ENCODE measurements around the gene SLC1A7. TPM values are rescaled to one million over a fixed set of nuclear protein-coding genes. Genes with fewer than 3 reads are reported as not detected.

SLC1A7 gene
- polyA plus RNA-seq, 1 donor (not counting 4 experiments of a cell fraction or from before 2014, with no cell fraction given): not detected

DNA sequence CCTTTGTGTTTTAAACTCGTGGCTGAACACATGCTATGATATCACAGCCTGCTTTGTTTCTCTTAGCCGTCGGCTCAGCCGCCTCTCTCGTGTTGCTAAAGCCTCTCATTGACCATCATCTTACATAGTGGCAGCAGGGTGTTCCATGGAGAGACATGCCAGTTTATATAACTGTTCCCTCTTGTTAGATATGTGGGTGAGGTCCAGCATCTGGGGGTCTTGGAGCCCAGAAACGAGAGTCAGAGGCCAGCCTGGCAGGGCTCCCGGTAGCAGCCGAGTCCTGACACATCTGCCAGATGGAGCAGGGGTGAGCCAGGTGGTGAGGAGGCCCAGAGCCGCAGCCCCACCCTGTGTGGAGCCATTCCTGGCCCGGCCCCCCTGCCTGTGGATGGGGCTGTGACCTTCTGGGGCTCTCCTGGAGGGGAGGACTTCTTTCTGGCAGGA is 68.5 kb downstream of the SLC1A7 start:
- Histone ChIP-seq H3K27me3 (ENCODE audit: control insufficient read depth, extremely low read depth, insufficient read depth, low read length) (peaks cover 5% of the 10 kb centered on the region), H3K79me2 (ENCODE audit: control insufficient read depth, insufficient read depth, low read length) (no peaks in the 10 kb centered on the region), H3K9me3 (ENCODE audit: control insufficient read depth, low read depth, low read length) (no peaks in the 10 kb centered on the region), H3K9me1 (ENCODE audit: control insufficient read depth, extremely low read depth, insufficient read depth, low read length) (no peaks in the 10 kb centered on the region), H3K4me2 (ENCODE audit: control insufficient read depth, extremely low read depth, insufficient read depth, low read depth, low read length) (no peak overlapping the region), H2AFZ (ENCODE audit: control insufficient read depth, low read length) (no peak overlapping the region), H3K27ac (ENCODE audit: control insufficient read depth, insufficient read depth, low read length) (no peak overlapping the region), H3K36me3 (ENCODE audit: control insufficient read depth in 2 of 2, extremely low read depth in 1 of 2, insufficient read depth in 2 of 2, low read length in 2 of 2) (no peaks in the 10 kb centered on the region), H3K4me1 (ENCODE audit: control insufficient read depth, extremely low read depth, insufficient read depth, low read length) (no peaks in the 10 kb centered on the region), H4K20me1 (ENCODE audit: control insufficient read depth, extremely low read depth, insufficient read depth, low read length) (no peaks in the 10 kb centered on the region), H3K4me3 (ENCODE audit: control insufficient read depth in 2 of 3, extremely low read depth in 1 of 3, insufficient read depth in 2 of 3, low read depth in 1 of 3, low read length in 3 of 3) (no peak overlapping the region), H3K9ac (ENCODE audit: control insufficient read depth, extremely low read depth, insufficient read depth, low read length) (no peak overlapping the region)
- FAIRE-seq: no peak
- DNase-seq (ENCODE audit: low read depth, low spot score): no peak
- TF ChIP-seq, protein P1, sequence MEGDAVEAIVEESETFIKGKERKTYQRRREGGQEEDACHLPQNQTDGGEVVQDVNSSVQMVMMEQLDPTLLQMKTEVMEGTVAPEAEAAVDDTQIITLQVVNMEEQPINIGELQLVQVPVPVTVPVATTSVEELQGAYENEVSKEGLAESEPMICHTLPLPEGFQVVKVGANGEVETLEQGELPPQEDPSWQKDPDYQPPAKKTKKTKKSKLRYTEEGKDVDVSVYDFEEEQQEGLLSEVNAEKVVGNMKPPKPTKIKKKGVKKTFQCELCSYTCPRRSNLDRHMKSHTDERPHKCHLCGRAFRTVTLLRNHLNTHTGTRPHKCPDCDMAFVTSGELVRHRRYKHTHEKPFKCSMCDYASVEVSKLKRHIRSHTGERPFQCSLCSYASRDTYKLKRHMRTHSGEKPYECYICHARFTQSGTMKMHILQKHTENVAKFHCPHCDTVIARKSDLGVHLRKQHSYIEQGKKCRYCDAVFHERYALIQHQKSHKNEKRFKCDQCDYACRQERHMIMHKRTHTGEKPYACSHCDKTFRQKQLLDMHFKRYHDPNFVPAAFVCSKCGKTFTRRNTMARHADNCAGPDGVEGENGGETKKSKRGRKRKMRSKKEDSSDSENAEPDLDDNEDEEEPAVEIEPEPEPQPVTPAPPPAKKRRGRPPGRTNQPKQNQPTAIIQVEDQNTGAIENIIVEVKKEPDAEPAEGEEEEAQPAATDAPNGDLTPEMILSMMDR (optimal IDR thresholded peaks at IDR 0.05 in 1 of 3, IDR thresholded peaks at IDR 0.05 in 1 of 3, conservative IDR thresholded peaks at IDR 0.05 in 1 of 3; ENCODE audit: extremely low read depth in 1 of 3, insufficient read depth in 2 of 3, low read length in 3 of 3): no peak
- TF ChIP-seq EZH2 (IDR thresholded peaks at IDR 0.05; ENCODE audit: low read length): no peak
- dilution Hi-C loops (cut with MboI; ENCODE audit: extremely low pct_ligation_motif_present, low sequenced_read_pairs): no loop called here

DNA sequence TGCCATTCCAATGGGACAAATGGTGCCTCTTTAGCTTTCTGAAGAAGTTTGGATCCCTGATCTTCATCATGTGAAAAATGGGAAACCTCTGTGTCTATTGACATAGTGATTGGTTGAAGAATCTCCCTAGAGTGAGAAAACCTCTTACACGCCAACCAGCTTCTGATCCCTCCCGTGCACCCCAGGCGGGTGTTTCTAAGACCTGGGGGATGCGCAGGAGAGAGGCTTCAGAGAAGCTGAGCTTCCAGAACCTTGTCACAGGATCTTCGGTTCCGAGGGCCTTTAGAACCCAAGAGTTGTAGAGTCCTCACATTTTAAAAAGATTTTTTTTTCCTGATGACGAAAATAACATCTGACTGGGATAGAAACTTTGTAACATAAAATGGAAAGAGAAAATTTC is 69.2 kb downstream of the SLC1A7 start:
- dilution Hi-C loops (cut with MboI; ENCODE audit: extremely low pct_ligation_motif_present, low sequenced_read_pairs): no loop called here

More for the DNA sequence above, 69.2 kb downstream of the SLC1A7 start:
- Histone ChIP-seq H3K9ac (ENCODE audit: control insufficient read depth, extremely low read depth, insufficient read depth, low read length) (no peak overlapping the region), H3K4me1 (ENCODE audit: control insufficient read depth, extremely low read depth, insufficient read depth, low read length) (no peaks in the 10 kb centered on the region), H4K20me1 (ENCODE audit: control insufficient read depth, extremely low read depth, insufficient read depth, low read length) (no peaks in the 10 kb centered on the region), H3K9me1 (ENCODE audit: control insufficient read depth, extremely low read depth, insufficient read depth, low read length) (no peaks in the 10 kb centered on the region), H3K4me2 (ENCODE audit: control insufficient read depth, extremely low read depth, insufficient read depth, low read depth, low read length) (no peak overlapping the region), H3K36me3 (ENCODE audit: control insufficient read depth in 2 of 2, extremely low read depth in 1 of 2, insufficient read depth in 2 of 2, low read length in 2 of 2) (no peaks in the 10 kb centered on the region), H3K27ac (ENCODE audit: control insufficient read depth, insufficient read depth, low read length) (no peak overlapping the region), H3K4me3 (ENCODE audit: control insufficient read depth in 2 of 3, extremely low read depth in 1 of 3, insufficient read depth in 2 of 3, low read depth in 1 of 3, low read length in 3 of 3) (no peak overlapping the region), H3K27me3 (ENCODE audit: control insufficient read depth, extremely low read depth, insufficient read depth, low read length) (peaks cover 5% of the 10 kb centered on the region), H3K79me2 (ENCODE audit: control insufficient read depth, insufficient read depth, low read length) (no peaks in the 10 kb centered on the region), H2AFZ (ENCODE audit: control insufficient read depth, low read length) (no peak overlapping the region), H3K9me3 (ENCODE audit: control insufficient read depth, low read depth, low read length) (no peaks in the 10 kb centered on the region)
- no peak for TF ChIP-seq EZH2 (IDR thresholded peaks at IDR 0.05; ENCODE audit: low read length)
- TF ChIP-seq, protein P1 (optimal IDR thresholded peaks at IDR 0.05 in 1 of 3, IDR thresholded peaks at IDR 0.05 in 1 of 3, conservative IDR thresholded peaks at IDR 0.05 in 1 of 3; ENCODE audit: extremely low read depth in 1 of 3, insufficient read depth in 2 of 3, low read length in 3 of 3): no peak
- DNase-seq (ENCODE audit: low read depth, low spot score) (no peak), FAIRE-seq (no peak)

Measured in keratinocyte (primary cell).